Epithelial cell of proximal tubule (primary cell): Measurements from ENCODE around the gene CAMKK1. TPM values are rescaled to one million over a fixed set of nuclear protein-coding genes. Genes with fewer than 3 reads are reported as not detected.

Experiments
- DNase-seq: peaks from one replicate; pipeline ENCODE4 v3.0.0-alpha.2; 2011; ENCODE audit warnings: low read depth
- H3K4me3 ChIP-seq: 2 replicates; pipeline ENCODE4 v1.5.1; 2011; ENCODE audit warnings: low read depth, mild to moderate bottlenecking, low read length
- total RNA-seq: library from RNA; depleted of rRNA; stranded (reverse); fragments of >200 nt; gene quantifications from 2 replicates; pipeline ENCODE4 v1.2.3, GENCODE V29; 2015
- TF ChIP-seq, protein P1 (sequence below): conservative IDR thresholded peaks from 2 replicates; pipeline ENCODE4 v1.5.1; 2012; ENCODE audit warnings: low read depth, mild to moderate bottlenecking, low read length

Gene CAMKK1
- total RNA-seq, 1 donor from 2014 or later: 7.1 TPM

DNA sequence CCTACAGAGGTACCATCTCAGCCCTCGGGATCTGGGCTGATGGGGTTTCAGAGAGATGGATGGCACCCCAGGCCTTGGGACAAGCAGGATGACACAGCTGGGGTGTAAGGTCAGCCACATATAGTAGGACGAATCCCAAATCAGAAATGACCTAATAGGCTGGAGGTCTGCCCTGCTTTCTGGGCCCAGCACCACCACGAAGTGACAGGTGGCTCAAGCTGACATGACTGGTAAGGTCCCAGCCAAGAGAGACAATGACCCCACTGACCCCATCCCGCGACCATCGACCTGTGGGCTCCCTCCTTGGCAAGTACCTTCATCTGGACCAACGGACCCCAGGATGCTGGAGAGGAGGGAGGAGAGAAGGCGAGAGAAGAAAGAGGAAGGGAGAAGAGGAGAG, 15.6 kb downstream of the CAMKK1 start:
- H3K4me3 ChIP-seq: no peak overlapping the region
- DNase-seq: no peak
- TF ChIP-seq, protein P1, sequence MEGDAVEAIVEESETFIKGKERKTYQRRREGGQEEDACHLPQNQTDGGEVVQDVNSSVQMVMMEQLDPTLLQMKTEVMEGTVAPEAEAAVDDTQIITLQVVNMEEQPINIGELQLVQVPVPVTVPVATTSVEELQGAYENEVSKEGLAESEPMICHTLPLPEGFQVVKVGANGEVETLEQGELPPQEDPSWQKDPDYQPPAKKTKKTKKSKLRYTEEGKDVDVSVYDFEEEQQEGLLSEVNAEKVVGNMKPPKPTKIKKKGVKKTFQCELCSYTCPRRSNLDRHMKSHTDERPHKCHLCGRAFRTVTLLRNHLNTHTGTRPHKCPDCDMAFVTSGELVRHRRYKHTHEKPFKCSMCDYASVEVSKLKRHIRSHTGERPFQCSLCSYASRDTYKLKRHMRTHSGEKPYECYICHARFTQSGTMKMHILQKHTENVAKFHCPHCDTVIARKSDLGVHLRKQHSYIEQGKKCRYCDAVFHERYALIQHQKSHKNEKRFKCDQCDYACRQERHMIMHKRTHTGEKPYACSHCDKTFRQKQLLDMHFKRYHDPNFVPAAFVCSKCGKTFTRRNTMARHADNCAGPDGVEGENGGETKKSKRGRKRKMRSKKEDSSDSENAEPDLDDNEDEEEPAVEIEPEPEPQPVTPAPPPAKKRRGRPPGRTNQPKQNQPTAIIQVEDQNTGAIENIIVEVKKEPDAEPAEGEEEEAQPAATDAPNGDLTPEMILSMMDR: no peak

DNA sequence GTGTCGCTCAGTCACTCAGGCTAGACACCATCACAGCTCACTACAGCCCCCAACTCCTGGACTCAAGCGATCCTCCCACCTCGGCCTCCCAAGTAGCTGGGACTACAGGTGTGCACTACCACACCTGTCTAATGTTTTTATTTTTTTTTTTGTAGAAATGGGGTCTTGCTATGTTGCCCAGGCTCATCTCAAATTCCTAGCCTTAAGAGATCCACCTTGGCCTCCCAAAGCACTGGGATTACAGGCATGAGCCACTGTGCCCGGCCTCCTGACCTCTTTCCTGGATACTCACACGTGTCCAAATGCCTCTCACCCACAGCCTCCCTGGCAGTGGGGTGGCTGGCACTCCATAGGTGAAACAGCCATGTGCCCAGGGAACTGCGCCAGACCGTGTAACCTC, 17.5 kb downstream of the CAMKK1 start:
- H3K4me3 ChIP-seq: no peak overlapping the region
- TF ChIP-seq, protein P1: no peak
- DNase-seq: no peak

DNA sequence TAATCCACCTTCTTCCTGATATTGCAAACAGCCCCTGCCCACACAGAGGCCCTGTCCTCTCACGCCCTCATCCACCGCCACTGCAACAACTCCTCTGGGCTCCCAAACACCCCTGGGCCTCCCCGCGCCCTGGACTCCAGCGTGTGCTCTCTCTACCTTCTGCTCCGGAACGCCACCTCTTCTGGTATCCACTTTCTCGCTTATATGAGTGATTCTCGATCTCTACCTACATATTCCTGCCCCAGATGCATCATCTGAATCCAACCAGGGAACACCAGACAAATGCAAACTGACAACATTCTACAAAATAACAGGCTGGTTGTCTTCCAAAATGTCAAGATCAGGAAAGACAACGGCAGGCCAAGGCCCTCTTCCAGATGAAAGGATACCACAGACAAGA, 19.0 kb downstream of the CAMKK1 start:
- TF ChIP-seq, protein P1: no peak

DNA sequence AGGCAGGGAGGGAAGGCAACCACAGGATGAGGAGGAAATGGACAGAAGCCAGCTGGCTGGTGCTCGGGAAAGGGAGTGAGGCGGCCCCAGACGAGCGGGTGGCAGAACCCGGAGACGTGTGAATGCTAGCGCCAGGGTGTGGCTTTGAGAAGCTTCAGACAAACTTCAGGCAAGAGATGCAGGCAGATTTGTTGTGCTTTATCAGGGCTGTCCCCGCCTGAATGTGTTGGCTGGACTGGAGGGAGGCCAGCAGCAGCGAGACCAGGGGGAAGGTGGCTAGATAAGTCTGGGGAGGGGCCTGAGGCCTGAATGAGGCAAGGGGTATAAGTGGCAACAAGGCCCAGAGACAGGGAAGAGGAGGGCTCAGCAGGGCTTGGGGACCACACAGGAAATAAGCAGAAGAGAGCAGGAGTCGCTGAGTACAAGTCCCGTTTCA, 22.0 kb downstream of the CAMKK1 start:
- TF ChIP-seq, protein P1: no peak
- H3K4me3 ChIP-seq: no peak overlapping the region
- no peak for DNase-seq

More for the DNA sequence above, 19.0 kb downstream of the CAMKK1 start:
- DNase-seq: no peak
- H3K4me3 ChIP-seq: no peak overlapping the region

DNA sequence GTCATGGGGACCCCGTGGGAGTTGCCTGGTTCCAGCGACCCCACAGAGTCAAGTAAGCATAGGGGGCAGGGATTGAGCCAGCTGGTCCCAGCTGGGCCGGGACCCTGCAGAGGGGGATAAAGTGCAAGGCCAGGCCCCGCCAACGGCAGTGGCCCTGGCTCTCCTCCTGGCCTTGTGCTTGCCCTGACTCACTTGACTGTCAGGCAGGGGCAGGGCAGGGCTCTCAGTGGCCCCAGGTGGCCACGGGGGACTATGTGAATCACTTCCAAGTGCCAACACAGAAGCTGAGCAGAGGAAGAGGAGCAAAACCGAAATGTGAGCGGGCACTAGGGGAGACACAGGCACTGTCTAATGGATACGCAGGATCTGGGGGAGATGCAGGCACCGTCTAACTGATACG, 25.2 kb downstream of the CAMKK1 start:
- TF ChIP-seq, protein P1: no peak
- no peak for DNase-seq

DNA sequence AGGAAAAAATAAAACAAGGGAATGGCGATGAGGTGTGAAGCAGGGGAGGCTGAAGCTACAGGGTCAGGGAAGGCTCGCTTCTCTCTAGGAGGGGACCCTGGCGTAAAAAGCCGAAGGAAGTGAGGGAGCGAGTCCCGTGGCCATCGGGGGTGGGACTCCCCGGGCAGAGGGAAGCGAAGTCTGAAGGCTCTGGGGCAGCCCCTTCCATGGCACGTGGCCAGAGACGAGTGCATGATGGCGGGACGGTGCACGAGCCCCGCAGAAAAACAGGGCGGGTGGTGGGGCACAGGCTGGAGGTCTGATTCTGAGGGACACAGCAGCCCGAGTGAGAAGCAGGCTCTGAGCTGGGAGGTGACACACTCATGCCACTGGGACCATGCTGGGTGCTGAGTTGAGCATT, 25.7 kb downstream of the CAMKK1 start:
- DNase-seq: no peak
- TF ChIP-seq, protein P1: no peak

More for the DNA sequence above, 25.2 kb downstream of the CAMKK1 start:
- H3K4me3 ChIP-seq: no peak overlapping the region

DNA sequence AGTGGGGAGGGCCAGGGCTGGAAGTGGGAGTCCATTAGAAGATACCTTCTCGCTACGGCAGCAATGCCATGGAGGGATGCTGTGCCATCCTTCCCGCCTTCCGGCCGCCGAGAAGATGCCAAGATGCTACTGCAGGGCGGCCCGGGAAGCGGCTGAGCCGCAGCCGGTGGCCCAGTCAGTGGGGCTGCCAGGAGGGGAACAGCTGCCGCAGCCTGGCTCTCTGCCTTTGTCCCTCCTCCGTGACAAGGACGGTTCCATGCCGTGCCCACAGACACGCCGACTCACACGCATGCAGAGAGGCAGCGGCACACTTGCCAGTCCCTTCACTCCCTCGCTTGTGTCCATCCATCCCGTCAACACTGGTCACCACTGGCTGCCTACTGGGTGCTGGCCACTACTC, 26.6 kb downstream of the CAMKK1 start:
- H3K4me3 ChIP-seq: no peak overlapping the region
- no peak for DNase-seq
- TF ChIP-seq, protein P1: no peak

More for the DNA sequence above, 25.7 kb downstream of the CAMKK1 start:
- no peak overlapping the region for H3K4me3 ChIP-seq
